ENCODE results near the gene SLC47A1.

The SLC47A1 gene

GRCh38 chr17:19592316-19592715 lies 58.7 kb downstream of the SLC47A1 start:
- DNase-seq (ENCODE audit: low spot score), result no peak
- in situ Hi-C loops (cut with MboI; ENCODE audit: low sequenced_read_pairs, unreplicated experiment), result no loop called here
- TF ChIP-seq CTCF (IDR thresholded peaks at IDR 0.05; ENCODE audit: borderline replicate concordance, control extremely low read depth, extremely low read depth, insufficient read depth, missing control alignments), result no peak

DNA sequence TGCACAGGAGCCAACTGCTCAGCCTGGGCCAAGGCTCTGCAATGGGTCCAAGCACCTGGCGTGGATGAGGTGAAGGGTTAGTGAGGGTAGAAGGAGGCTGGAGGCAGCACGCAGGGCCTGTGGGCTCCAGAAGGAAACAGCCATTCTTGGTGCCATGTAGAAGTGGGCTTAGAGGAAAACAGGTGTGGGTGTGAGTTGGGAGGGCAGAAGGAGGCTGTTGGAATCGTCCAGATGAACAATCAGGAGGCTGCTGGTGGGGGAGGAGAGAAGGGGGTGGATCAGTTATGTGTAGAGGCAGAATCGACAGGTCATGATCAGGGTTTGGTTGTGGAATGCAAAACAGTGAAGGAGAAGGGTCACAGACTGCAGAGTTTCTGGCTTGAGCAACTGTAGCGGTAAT lies 63.2 kb downstream of the SLC47A1 start:
- no peak for DNase-seq (ENCODE audit: low spot score)
- TF ChIP-seq CTCF (IDR thresholded peaks at IDR 0.05; ENCODE audit: borderline replicate concordance, control extremely low read depth, extremely low read depth, insufficient read depth, missing control alignments), result no peak
- in situ Hi-C loops (cut with MboI; ENCODE audit: low sequenced_read_pairs, unreplicated experiment), result no loop called here

DNA sequence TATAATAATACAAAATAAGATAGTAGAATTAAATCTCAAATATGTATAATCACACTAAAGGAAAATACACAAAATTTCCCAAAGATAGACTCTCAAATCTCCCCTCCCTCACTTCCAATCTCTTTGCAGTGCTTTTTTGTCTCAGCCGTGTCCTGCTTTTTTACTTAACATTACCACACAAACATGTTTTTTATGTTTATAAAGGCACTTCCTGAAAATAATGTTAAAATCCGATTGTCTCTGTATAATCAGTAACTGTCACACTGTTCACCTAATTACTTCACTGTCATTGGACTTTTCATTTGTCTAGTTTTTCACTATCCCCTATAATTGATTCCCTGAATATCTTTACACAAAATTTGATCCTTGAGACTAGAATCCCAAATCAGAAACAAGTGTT lies 76.7 kb downstream of the SLC47A1 start:
- no peak for TF ChIP-seq CTCF (IDR thresholded peaks at IDR 0.05; ENCODE audit: borderline replicate concordance, control extremely low read depth, extremely low read depth, insufficient read depth, missing control alignments)
- no peak for DNase-seq (ENCODE audit: low spot score)
- in situ Hi-C loops (cut with MboI; ENCODE audit: low sequenced_read_pairs, unreplicated experiment), result no loop called here

DNA sequence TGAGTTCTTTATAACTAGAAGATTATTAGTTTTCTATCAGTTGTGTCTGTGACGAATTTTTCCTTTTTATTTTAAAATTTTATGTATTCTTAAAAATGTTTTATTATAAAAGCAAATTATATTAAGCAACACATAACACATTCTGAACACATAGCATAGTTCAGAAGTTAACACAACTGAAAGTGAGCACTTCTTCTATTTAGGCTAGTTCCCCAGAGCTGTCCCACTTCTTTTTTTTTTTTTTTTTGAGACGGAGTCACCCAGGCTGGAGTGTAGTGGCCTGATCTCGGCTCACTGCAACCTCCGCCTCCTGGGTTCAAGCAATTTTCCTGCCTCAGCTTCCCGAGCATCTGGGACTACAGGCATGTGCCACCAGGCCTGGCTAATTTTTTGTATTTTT lies 77.2 kb downstream of the SLC47A1 start:
- no peak for TF ChIP-seq CTCF (IDR thresholded peaks at IDR 0.05; ENCODE audit: borderline replicate concordance, control extremely low read depth, extremely low read depth, insufficient read depth, missing control alignments)
- in situ Hi-C loops (cut with MboI; ENCODE audit: low sequenced_read_pairs, unreplicated experiment), result no loop called here
- no peak for DNase-seq (ENCODE audit: low spot score)

DNA sequence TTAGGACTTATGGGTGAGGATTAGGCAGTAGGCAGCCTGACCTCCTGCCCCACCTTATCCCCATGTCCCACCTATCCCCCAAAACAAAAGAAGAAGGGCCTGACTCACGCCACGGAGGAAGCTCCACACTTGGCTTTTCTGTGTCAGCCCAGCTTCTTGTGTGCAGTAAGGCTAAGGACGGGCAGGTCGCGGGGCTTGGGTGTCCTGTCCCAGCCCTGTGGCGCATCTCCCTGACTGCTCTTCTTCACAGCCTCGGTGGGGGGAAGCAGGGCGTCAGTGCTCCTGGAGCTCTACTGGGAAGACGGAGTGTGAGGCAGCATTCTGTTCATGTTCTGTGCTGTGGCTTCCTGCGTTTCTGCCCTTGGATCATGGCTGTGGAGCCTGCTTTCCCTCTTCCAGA lies 80.3 kb downstream of the SLC47A1 start:
- in situ Hi-C loops (cut with MboI; ENCODE audit: low sequenced_read_pairs, unreplicated experiment), result no loop called here
- TF ChIP-seq CTCF (IDR thresholded peaks at IDR 0.05; ENCODE audit: borderline replicate concordance, control extremely low read depth, extremely low read depth, insufficient read depth, missing control alignments), result no peak
- DNase-seq (ENCODE audit: low spot score), result no peak

- no peak for DNase-seq (ENCODE audit: low spot score)
- in situ Hi-C loops (cut with MboI; ENCODE audit: low sequenced_read_pairs, unreplicated experiment), result no loop called here
- TF ChIP-seq CTCF (IDR thresholded peaks at IDR 0.05; ENCODE audit: borderline replicate concordance, control extremely low read depth, extremely low read depth, insufficient read depth, missing control alignments), result no peak
Observed at GRCh38 chr17:19614900-19615299, 81.2 kb downstream of the SLC47A1 start.

DNA sequence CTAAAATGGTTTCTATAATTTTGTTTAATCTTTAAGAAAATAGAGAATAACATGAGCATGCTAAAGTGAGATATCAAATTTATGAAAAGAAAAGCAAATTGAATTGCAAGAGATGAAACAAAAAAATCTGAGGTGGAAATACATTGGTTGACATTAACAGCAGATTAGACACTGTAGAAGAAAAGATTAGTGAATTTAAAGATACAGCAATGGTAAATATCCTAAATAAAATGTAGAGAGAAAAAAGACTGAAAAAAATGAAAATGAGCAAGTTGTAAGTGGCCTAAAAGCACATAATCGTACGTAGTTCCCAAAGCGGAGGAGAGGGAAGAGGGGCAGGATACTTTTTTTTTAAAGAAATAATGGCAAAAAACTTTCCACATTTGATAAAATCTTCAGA lies 84.4 kb downstream of the SLC47A1 start:
- no peak for TF ChIP-seq CTCF (IDR thresholded peaks at IDR 0.05; ENCODE audit: borderline replicate concordance, control extremely low read depth, extremely low read depth, insufficient read depth, missing control alignments)
- in situ Hi-C loops (cut with MboI; ENCODE audit: low sequenced_read_pairs, unreplicated experiment), result no loop called here
- no peak for DNase-seq (ENCODE audit: low spot score)
